ENCODE data around the gene SPATA24.
"Not testable (repeated sequence)": the region's sequence is repeated elsewhere in the genome, so short reads cannot be mapped to it uniquely, and the experiment has no call there.

Gene SPATA24

DNA sequence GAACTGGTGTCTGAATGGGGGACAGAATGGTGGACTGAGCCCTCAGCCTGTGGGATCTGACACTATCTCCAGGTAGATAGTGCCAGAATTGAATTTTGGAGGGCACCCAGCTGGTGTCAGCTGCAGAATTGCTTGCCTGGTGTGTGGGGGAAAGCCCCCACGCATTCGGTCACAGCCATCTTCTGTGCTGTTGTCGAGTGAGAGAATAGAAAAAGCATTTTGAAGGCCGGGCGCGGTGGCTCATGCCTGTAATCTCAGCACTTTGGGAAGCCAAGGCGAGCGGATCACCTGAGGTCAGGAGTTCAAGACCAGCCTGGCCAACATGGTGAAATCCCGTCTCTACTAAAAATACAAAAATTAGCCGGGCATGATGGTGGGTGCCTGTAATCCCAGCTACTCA is 16.9 kb downstream of the SPATA24 start:
- peaks cover 14% of the 10 kb centered on the region for H3K4me1 ChIP-seq (ENCODE audit: control insufficient read depth, insufficient read depth, low read length, poor library complexity, severe bottlenecking)
- H3K9me3 ChIP-seq (ENCODE audit: control insufficient read depth, low read length), result not testable (repeated sequence)
- WGBS, 2 experiments (ENCODE audit: insufficient coverage in 2 of 2), result 93 to 97% methylated on average over 6 to 8 of the region's 10 CpGs

DNA sequence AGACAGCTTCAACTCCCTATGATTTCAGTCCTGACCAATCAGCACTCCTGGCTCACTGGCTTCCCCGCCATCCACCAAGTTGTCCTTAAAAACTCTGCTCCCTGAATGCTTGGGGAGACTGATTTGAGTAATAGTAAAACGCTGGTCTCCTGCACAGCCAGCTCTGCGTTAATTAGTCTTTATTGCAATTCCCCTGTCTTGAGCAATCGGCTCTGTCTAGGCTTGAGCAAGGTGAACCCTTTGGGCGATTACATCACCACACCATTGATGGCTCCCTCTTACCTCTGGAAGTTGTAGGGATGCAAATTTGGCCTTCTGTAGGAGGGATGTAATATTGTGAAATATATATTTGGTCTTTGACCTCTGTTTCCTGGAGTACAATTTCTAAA is 17.8 kb downstream of the SPATA24 start:
- H3K36me3 ChIP-seq (ENCODE audit: control insufficient read depth, insufficient read depth, low read length), result no peaks in the 10 kb centered on the region
- H3K9me3 ChIP-seq (ENCODE audit: control insufficient read depth, low read length), result no peaks in the 10 kb centered on the region
- no peak overlapping the region for H3K4me3 ChIP-seq (ENCODE audit: extremely low read depth, insufficient read depth, low read length, poor library complexity, severe bottlenecking)
- H3K4me1 ChIP-seq (ENCODE audit: control insufficient read depth, insufficient read depth, low read length, poor library complexity, severe bottlenecking), result peaks cover 14% of the 10 kb centered on the region
- H3K27ac ChIP-seq (ENCODE audit: low read depth, low read length, severe bottlenecking), result no peak overlapping the region
- WGBS, 2 experiments (ENCODE audit: insufficient coverage in 2 of 2), result 78 to 83% methylated on average over 3 of the region's 5 CpGs

More for the DNA sequence above, 16.9 kb downstream of the SPATA24 start:
- not testable (repeated sequence) for H3K36me3 ChIP-seq (ENCODE audit: control insufficient read depth, insufficient read depth, low read length); H3K4me3 ChIP-seq (ENCODE audit: extremely low read depth, insufficient read depth, low read length, poor library complexity, severe bottlenecking); H3K27ac ChIP-seq (ENCODE audit: low read depth, low read length, severe bottlenecking)

DNA sequence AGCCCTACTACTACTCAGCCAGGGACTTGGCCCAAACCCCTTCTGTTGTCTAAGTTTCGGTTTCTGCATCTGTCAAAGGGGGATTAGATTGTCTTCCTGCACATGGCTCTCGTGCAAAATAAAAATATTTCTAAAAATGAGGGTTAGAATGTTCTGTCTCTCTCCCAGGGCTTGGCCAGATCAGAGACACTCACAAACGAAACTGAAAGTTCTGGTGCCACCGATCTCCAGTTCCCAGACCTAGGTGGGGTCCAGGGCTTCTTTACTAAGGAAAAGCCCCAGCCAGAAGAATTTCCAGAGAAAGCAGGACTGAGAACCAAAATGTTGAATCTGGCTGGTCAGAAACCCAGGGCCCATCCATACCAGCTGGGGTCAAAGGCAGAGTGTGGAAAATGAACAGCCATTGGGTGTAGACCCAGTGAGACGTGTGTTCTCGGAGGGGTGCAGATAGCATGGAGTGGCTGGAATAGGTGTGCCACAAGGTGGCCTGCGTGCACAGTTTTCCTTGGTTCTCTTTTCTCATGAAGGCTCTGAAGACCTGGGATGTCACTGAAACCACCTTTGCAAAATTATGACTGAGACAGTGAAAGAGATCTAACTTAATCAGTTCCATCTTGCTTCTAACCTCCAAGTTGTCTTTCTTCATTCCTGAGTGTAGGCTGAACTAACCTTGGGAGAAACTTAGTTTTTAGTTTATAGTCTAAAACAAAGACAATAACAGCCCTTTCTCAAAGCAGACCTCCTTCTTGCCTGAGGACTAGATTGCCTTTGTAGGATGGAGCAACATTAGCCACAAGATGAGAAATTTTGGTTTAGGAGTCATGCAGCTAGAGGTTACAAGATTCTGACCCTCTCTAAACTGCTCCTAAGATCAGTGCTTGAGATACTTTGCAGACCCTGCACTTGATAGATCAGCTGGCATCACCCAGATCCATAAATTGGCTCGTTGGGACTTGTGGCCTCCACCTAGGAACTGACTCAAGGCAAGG is 18.5 kb downstream of the SPATA24 start:
- 89 to 93% methylated on average over 4 to 7 of the region's 8 CpGs for WGBS, 2 experiments (ENCODE audit: insufficient coverage in 2 of 2)
- Histone ChIP-seq H3K4me1 (ENCODE audit: control insufficient read depth, insufficient read depth, low read length, poor library complexity, severe bottlenecking) (peaks cover 14% of the 10 kb centered on the region), H3K27ac (ENCODE audit: low read depth, low read length, severe bottlenecking) (no peak overlapping the region), H3K36me3 (ENCODE audit: control insufficient read depth, insufficient read depth, low read length) (no peaks in the 10 kb centered on the region), H3K9me3 (ENCODE audit: control insufficient read depth, low read length) (no peaks in the 10 kb centered on the region), H3K4me3 (ENCODE audit: extremely low read depth, insufficient read depth, low read length, poor library complexity, severe bottlenecking) (no peak overlapping the region)

DNA sequence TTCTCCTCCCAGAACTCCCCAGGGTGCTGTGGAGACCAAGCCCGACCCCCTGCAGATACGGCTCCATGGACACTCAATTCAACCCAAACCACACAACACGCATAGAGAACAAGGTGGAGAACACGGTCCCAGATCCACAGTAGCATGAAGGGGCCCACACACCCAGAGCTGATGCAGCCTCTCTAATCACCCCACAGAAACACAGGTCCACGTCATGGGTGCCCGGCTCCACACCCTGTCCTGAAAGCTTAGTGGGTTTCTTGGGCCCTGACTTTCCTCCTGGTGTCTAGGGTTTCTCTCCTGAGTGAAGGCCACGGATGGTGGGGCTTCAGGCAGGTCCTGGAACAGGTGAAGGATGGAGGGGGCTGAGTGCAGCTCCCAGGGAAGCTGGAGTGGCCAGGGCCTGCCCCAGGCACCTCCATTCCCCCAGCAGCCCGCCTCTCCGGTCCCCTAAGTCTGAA is 19.3 kb downstream of the SPATA24 start:
- Histone ChIP-seq H3K4me3 (ENCODE audit: extremely low read depth, insufficient read depth, low read length, poor library complexity, severe bottlenecking) (no peak overlapping the region), H3K9me3 (ENCODE audit: control insufficient read depth, low read length) (no peaks in the 10 kb centered on the region), H3K36me3 (ENCODE audit: control insufficient read depth, insufficient read depth, low read length) (no peaks in the 10 kb centered on the region), H3K27ac (ENCODE audit: low read depth, low read length, severe bottlenecking) (no peak overlapping the region), H3K4me1 (ENCODE audit: control insufficient read depth, insufficient read depth, low read length, poor library complexity, severe bottlenecking) (peaks cover 14% of the 10 kb centered on the region)
- 85 to 94% methylated on average over 6 to 7 of the region's 9 CpGs for WGBS, 2 experiments (ENCODE audit: insufficient coverage in 2 of 2)

DNA sequence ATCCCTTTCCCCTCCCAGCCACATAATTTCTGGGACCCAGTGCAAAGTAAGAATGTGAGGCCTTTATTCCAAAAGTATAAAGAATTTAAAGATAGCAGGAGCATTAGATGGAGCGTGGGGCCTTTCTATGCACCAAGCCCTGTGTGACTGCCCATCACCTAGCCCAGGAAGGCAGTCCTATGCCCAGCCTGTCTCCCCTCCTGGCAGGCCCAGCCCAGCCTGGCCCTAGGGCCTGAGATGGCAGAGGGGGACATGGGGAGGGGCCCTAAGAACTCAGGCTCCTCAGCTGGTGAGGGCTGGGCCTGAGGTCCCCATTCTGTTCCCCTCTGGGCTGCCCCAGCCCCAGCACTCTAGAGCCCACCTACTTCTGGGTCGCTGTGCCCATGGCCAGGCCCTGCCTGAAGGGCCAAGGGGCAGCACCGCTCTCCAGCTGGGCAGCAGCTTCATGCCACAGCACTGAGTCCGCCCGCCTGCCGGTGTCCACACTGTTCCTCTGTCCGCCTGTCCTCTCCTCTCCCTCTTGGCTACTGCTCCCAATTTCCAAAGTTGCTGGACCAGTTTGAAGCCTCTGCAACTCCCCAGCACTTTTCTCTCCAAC is 19.8 kb downstream of the SPATA24 start:
- Histone ChIP-seq H3K4me1 (ENCODE audit: control insufficient read depth, insufficient read depth, low read length, poor library complexity, severe bottlenecking) (peaks cover 14% of the 10 kb centered on the region), H3K4me3 (ENCODE audit: extremely low read depth, insufficient read depth, low read length, poor library complexity, severe bottlenecking) (no peak overlapping the region), H3K27ac (ENCODE audit: low read depth, low read length, severe bottlenecking) (no peak overlapping the region), H3K9me3 (ENCODE audit: control insufficient read depth, low read length) (no peaks in the 10 kb centered on the region), H3K36me3 (ENCODE audit: control insufficient read depth, insufficient read depth, low read length) (no peaks in the 10 kb centered on the region)
- 63 to 79% methylated on average over 4 to 7 of the region's 7 CpGs for WGBS, 2 experiments (ENCODE audit: insufficient coverage in 2 of 2)

DNA sequence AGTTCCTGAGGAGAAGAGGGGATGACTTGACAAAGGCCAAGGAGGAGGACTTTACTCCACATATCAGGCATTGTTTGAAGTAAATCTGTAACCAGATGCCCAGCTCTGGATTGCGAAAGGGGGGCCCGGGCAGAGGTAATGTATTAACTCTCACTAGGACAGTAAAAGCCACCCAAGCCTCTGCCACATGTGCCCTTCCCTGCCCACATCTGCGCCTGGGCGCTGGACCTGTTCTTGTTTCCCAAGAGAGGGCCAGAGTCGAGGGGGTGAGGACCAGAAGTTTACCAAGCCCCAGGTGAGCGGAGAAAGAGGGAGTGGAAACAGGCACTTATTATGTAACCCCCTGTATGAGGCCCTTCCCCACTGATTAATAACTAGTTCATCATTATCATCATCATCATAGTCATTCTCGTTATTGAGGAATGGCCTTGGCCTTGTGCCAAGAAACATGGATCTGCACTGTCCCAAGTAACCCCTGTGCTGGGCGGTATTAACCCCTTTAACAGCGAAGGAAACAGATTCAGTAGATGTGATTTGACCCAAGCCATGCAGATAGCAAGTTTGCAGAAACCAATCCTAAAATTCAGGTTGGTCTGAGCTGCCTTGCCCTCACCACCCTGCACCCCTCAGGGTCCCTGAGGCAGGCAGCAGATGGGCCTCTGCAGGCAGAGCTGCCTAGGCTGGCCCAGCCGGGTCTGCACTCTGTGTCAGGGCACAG is 20.5 kb downstream of the SPATA24 start, which contains the start of gene SLC23A1:
TSS of gene SLC23A1 (minus strand) at position 23 of the 718 bp plus-strand sequence. CDS start 44 bp downstream, outside the sequence.
- H3K4me1 ChIP-seq (ENCODE audit: control insufficient read depth, insufficient read depth, low read length, poor library complexity, severe bottlenecking), result peaks cover 11% of the 10 kb centered on the region
- H3K4me3 ChIP-seq (ENCODE audit: extremely low read depth, insufficient read depth, low read length, poor library complexity, severe bottlenecking), result no peak within 1 kb of the TSS
- H3K36me3 ChIP-seq (ENCODE audit: control insufficient read depth, insufficient read depth, low read length), result no peaks in the 10 kb centered on the region
- H3K27ac ChIP-seq (ENCODE audit: low read depth, low read length, severe bottlenecking), result no peak within 1 kb of the TSS
- WGBS, 2 experiments (ENCODE audit: insufficient coverage in 2 of 2), result 88 to 91% methylated on average over 7 of the region's 10 CpGs
- H3K9me3 ChIP-seq (ENCODE audit: control insufficient read depth, low read length), result no peaks in the 10 kb centered on the region

DNA sequence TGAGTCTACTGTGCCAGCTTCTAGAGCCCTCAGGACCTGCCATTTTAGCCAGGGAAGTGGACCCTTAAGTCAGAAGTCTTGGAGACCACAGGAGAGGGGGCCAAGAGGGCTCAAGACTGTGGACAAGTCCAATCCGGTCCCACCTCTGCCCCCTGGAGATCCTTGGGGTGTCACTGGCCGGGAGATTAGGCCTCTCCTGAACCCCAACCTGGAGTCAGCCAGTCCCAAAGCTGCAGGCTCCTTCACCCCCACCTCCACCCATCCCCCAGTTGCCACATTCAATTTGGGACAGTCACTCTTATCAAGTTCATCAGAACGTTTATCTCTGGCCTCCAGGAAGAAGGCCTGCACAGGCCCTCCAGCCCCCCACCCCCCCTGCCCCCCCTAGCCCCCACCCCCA is 21.1 kb downstream of the SPATA24 start:
- H3K36me3 ChIP-seq (ENCODE audit: control insufficient read depth, insufficient read depth, low read length), result no peaks in the 10 kb centered on the region
- H3K9me3 ChIP-seq (ENCODE audit: control insufficient read depth, low read length), result no peaks in the 10 kb centered on the region
- H3K4me1 ChIP-seq (ENCODE audit: control insufficient read depth, insufficient read depth, low read length, poor library complexity, severe bottlenecking), result peaks cover 5% of the 10 kb centered on the region
- WGBS, 2 experiments (ENCODE audit: insufficient coverage in 2 of 2), result 72 to 100% methylated on average over 2 of the region's 3 CpGs
- no peak overlapping the region for H3K27ac ChIP-seq (ENCODE audit: low read depth, low read length, severe bottlenecking)
- H3K4me3 ChIP-seq (ENCODE audit: extremely low read depth, insufficient read depth, low read length, poor library complexity, severe bottlenecking), result no peak overlapping the region

DNA sequence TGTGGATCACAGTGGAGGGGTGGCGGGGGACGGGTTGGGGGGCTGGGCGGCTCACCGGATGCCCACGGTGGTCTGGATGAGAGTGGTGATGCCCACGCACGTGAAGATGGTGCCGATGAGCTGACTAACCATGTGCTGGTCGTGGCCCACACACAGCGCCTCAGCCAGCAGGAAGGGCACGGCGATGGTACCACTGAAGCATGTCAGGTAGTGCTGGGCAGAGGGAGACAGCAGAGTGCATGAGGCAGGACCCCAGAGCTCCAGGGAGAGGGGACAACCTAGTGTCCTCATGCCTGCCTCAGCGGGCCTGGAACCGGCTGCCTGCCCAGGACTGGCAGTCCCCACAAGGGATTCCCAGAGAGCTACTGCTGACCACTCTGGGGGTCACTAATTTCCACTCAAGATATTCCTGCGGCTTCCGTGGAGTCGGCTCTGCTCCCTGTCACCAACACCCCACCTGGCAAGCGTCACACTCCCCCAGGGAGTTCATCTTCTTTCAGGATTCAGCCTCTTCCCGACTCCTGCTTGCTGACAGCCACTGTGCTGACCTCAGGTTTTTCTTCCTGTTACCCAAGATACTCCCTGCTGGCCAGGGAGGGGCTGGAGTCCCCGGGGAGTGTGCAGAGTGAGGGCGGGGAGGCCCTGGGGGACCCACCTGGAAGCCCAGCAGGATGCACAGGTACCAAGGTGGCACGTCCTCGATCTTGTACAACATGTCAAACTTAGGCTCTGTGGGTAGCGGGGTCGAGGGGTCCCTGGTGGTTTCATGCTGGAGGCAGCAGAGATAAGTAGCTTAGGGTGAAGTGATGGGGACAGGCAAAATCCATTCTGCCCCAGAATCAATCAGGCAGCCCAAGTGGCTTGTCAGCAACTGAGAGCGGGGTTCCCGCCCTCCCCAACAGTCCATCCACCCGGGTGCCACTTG is 21.8 kb downstream of the SPATA24 start:
- Histone ChIP-seq H3K36me3 (ENCODE audit: control insufficient read depth, insufficient read depth, low read length) (peaks cover 2% of the 10 kb centered on the region), H3K27ac (ENCODE audit: low read depth, low read length, severe bottlenecking) (no peak overlapping the region), H3K4me1 (ENCODE audit: control insufficient read depth, insufficient read depth, low read length, poor library complexity, severe bottlenecking) (peaks cover 4% of the 10 kb centered on the region), H3K9me3 (ENCODE audit: control insufficient read depth, low read length) (no peaks in the 10 kb centered on the region), H3K4me3 (ENCODE audit: extremely low read depth, insufficient read depth, low read length, poor library complexity, severe bottlenecking) (no peak overlapping the region)
- WGBS, 2 experiments (ENCODE audit: insufficient coverage in 2 of 2), result 95 to 97% methylated on average over 23 to 26 of the region's 28 CpGs

DNA sequence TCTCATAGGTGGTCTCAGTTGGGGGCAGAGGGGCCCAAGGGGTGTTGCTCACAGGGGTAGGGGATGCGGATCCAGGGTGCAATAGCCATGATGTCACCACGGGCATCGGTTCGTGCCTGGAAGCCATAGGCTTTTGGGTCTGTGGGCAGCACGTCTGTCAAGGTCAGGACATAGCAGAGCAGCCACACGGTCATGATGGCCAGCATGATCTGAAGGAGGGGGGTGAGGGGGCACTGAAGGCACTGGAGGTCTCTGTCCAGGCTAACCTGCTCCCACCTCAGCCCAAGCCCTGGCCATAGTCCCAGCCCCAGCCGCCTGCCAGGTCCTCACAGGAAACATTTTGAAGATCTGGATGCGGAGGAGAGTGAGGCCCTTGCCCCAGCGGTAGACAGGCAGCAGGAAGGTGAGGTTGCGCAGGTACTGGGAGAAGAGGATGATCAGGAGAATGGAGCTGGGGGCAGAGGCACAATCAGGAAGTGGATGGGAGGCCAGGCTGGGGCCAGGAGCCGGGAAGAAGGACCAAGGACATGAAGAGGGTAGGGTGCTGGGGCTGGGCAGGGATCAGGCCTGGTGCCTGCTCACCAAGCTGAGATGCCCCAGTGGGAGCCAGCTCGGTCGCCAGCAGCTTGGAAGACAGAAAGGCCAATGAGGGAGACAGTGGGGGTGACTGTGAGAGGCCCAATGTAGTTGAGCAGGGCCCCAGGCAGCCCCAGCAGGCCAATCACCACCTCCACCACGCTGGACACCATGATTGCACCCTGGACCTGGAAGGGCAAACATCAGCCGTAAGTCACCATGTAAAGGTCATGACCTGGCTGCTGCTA is 24.1 kb downstream of the SPATA24 start:
- Histone ChIP-seq H3K4me3 (ENCODE audit: extremely low read depth, insufficient read depth, low read length, poor library complexity, severe bottlenecking) (no peak overlapping the region), H3K9me3 (ENCODE audit: control insufficient read depth, low read length) (no peaks in the 10 kb centered on the region), H3K36me3 (ENCODE audit: control insufficient read depth, insufficient read depth, low read length) (peaks cover 13% of the 10 kb centered on the region), H3K4me1 (ENCODE audit: control insufficient read depth, insufficient read depth, low read length, poor library complexity, severe bottlenecking) (peaks cover 4% of the 10 kb centered on the region), H3K27ac (ENCODE audit: low read depth, low read length, severe bottlenecking) (no peak overlapping the region)
- 93 to 97% methylated on average over 8 to 15 of the region's 15 CpGs for WGBS, 2 experiments (ENCODE audit: insufficient coverage in 2 of 2)

Data from mesodermal cell (in vitro differentiated cells).